GM18870 (cell line): ENCODE results near the gene CD300LB.

Experiments
- ATAC-seq: cut with Tn5 transposase; IDR thresholded peaks from one replicate; pipeline ENCODE4 v1.9.1; 2021; ENCODE audit warnings: moderate library complexity; ENCODE audit not compliant: unreplicated experiment

CD300LB gene

DNA sequence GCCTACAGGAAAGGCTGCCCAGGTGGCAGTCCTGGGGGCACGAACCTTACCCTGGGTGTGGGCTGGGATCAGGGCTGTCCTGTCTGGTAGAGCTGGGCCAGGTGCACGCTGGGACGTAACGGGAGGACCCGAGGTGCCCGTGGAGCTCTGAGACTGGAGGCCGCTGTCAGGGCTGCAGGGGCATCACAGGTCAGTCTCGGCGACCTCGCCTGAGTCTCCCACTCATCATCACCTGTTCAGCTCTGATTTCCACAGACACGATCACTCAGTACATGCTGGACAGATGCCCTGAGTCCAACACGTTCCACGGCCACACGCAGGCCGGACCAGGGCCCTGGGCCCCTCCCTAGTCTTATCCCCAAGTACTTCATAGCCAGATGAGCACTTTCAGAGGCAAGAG is 19.3 kb upstream of the CD300LB start:
- no peak for ATAC-seq

GRCh38 chr17:74549343-74549742 is 18.1 kb upstream of the CD300LB start:
- ATAC-seq: no peak

- ATAC-seq: no peak
Observed at GRCh38 chr17:74547736-74548135, 16.5 kb upstream of the CD300LB start.

- ATAC-seq: no peak
Observed at GRCh38 chr17:74547264-74547663, 16.0 kb upstream of the CD300LB start.

- no peak for ATAC-seq
Observed at GRCh38 chr17:74546586-74546985, 15.3 kb upstream of the CD300LB start.

- ATAC-seq: no peak
Observed at GRCh38 chr17:74545843-74546230, 14.6 kb upstream of the CD300LB start, which contains the start of gene CD300C. CD300C (minus strand) TSS chr17:74546115; CDS start chr17:74545782, 333 bp downstream.

- no peak for ATAC-seq
Observed at GRCh38 chr17:74544991-74545842, 13.9 kb upstream of the CD300LB start.

DNA sequence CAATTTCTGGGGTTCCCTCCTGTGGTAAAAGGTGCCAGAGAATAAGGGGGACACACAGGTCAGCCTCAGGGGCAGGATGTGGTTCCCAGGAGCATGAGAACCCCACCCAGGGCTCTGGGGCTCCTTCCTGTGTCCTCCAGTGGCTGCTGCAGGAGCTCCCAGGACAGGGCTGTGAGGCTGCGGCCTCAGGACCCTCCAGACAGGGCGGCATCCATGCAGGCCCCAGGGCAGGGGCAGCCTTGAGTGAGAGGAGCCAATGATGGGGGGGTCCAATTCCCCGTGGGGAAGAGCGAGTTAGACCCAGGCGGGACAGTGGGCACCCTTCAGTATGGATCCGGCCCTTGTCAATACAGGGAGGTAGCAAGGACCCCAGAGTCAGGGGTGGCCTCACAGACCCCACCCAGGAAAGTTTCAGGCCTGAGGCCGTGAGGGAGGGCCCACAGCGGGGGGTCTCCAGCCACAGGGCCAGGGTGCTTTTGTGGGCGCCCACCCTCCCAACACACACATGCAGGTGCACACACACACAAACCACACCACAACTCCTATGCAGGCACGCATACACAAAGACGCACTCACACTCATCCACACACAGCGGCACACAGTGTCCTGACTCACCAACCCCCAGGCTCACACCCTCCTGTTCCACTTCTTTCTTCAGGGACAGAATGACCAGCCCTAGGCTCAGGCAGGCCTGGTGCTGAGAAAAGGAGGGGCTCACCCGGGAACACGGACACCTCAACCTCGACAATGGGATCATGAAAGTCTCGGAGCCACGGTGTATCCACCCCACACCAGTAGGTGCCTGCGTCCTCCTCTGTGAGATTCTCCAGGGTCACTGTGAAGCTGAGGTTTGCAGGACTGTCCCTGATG is 12.9 kb upstream of the CD300LB start:
- no peak for ATAC-seq

DNA sequence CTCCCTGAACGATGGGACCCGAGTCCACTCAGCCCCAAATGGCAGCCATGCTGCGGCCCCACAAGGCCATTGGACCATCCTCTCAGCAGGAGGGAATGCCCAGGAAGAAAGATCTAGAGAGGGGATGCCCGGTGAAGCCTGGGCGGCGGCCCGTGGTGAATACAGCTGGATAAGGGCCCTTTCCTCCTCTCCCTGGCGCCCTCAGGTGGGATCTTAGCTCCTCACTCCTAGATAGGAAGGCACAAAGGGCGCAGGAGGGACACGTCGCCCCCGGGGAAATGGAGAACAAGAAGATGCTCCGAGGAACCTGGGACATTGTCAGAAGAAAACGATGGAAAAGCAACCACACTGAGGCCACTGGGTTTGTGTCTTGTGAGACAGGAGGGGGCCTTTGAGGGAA is 12.1 kb upstream of the CD300LB start:
- no peak for ATAC-seq

- no peak for ATAC-seq
Observed at GRCh38 chr17:74542727-74543383, 11.6 kb upstream of the CD300LB start.

DNA sequence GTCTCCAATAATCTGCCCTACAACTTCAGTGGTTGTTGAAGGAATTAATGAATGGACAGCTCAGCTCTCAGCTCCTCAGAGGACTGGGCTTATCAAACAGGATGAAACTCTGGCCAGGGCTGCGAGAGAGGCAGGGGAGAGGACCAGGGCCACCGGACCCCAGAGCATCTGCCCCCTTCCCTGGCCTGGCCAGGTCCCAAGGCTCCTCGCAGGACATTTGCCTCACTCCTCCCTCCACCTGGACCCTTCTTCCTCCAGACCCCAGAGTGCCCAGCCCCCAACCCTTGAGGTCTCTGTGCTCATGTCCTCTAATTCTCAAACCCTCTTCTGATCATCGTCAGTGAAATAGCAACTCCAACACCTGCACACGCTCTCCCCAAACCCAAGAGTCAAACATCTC is 10.9 kb upstream of the CD300LB start:
- no peak for ATAC-seq

- ATAC-seq: no peak
Observed at GRCh38 chr17:74541176-74542111, 10.2 kb upstream of the CD300LB start.

GRCh38 chr17:74539281-74539820 is 8.1 kb upstream of the CD300LB start:
- ATAC-seq: no peak

DNA sequence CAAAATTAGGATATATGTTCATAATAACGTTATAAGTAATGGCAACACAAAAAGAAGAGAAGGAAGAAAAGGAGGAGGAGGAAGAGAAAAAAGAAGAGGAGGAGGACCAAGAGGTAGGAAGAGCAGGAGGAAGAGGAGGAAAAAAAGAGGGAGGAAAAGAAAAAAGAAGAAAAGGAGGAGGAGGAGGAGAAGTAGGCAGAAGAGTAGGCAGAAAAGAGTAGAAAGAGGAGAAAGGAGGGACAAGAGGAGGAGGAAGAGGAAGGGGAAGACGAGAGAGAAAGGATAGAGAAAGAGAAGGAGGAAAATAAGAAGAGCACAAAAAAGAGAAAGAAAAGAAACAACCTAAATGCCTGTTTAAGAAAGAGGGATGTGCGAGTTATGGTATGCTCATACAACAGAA is 5.6 kb upstream of the CD300LB start:
- no peak for ATAC-seq

DNA sequence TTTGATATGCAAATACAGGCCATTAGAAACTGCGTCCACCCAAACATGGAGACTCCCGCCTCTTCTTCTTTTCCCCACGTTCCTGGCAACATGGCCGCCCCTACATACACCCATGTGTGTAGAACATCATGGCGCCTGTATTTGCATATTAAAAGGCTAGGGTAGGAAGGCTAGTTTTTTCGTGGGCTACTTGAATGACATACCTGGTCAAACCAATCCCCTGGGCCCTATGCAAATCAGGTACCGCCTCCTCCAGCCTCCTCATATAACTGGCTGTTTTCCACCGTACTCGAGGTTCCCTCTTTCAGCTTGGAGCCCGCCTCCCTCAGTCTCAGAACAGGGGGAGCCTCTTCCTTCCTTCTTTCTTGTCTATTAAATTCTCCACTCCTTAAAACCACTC is 840 bp upstream of the CD300LB start:
- ATAC-seq: no peak

- no peak for ATAC-seq
Observed at GRCh38 chr17:74530831-74531150, 484 bp downstream of the CD300LB start.

GRCh38 chr17:74529243-74529642 is 2.0 kb downstream of the CD300LB start:
- no peak for ATAC-seq

GRCh38 chr17:74528491-74529199 is 2.6 kb downstream of the CD300LB start:
- ATAC-seq: peak; percentile 75

- ATAC-seq: no peak
Observed at GRCh38 chr17:74527756-74528155, 3.5 kb downstream of the CD300LB start.

DNA sequence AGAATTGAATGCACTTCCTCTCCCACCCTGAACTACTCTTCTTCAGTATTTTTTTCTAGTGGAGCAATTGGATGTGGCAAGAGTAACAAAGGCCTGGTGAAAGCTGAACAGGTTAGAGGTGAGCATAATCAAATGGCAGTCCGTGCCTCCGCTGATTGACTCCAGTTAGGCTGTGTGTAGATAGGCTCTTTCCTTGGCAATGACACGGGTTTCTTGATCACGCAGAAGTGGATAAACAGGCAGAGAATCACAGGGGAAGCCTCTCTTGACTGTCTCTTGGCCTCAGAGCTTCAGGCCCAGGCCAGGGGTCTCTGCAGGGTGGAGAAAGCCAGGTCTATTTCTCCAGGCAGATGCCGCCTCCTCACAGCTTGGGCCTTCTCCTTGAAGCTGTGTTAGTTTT is 4.2 kb downstream of the CD300LB start:
- no peak for ATAC-seq
